ACHN (cell line): ENCODE results near the gene TNS3.

ENCODE experiments used
- DNase-seq: peaks from one replicate; pipeline ENCODE4 v3.0.0-alpha.2; 2015
- in situ Hi-C: cut with HindIII; loops from 2 replicates; pipeline ENCODE4 v1.10.0; 2017; ENCODE audit warnings: low sequenced_read_pairs, low pct_ligation_motif_present, low pct_unique_long_range_greater_than_20kb

The TNS3 gene

GRCh38 chr7:47535704-47536628 is 45.9 kb downstream of the TNS3 start:
- in situ Hi-C loops = no loop called here
- no peak for DNase-seq

- in situ Hi-C loops = no loop called here
- DNase-seq = no peak
Measured at GRCh38 chr7:47535035-47535703, 46.7 kb downstream of the TNS3 start.

GRCh38 chr7:47534322-47535034 is 47.4 kb downstream of the TNS3 start:
- no peak for DNase-seq
- in situ Hi-C loops = no loop called here

- DNase-seq = no peak
- in situ Hi-C loops = no loop called here
Measured at GRCh38 chr7:47531584-47532492, 50.1 kb downstream of the TNS3 start.

- in situ Hi-C loops = no loop called here
- DNase-seq = no peak
Measured at GRCh38 chr7:47529826-47530555, 51.9 kb downstream of the TNS3 start.

GRCh38 chr7:47529405-47529804 is 52.5 kb downstream of the TNS3 start:
- DNase-seq = no peak
- in situ Hi-C loops = no loop called here

GRCh38 chr7:47528471-47528870 is 53.4 kb downstream of the TNS3 start:
- in situ Hi-C loops = no loop called here
- DNase-seq = no peak

GRCh38 chr7:47526466-47526865 is 55.4 kb downstream of the TNS3 start:
- DNase-seq = no peak

GRCh38 chr7:47525066-47525623 is 56.8 kb downstream of the TNS3 start:
- in situ Hi-C loops = no loop called here
- DNase-seq = no peak

More at GRCh38 chr7:47526466-47526865, 55.4 kb downstream of the TNS3 start:
- in situ Hi-C loops = no loop called here

GRCh38 chr7:47523401-47523800 is 58.5 kb downstream of the TNS3 start:
- in situ Hi-C loops = no loop called here
- DNase-seq = no peak

- no peak for DNase-seq
- in situ Hi-C loops = no loop called here
Measured at GRCh38 chr7:47521816-47522561, 59.9 kb downstream of the TNS3 start.

- no peak for DNase-seq
- in situ Hi-C loops = no loop called here
Measured at GRCh38 chr7:47521011-47521795, 60.7 kb downstream of the TNS3 start.

- in situ Hi-C loops = no loop called here
- no peak for DNase-seq
Measured at GRCh38 chr7:47520406-47520805, 61.5 kb downstream of the TNS3 start.

- DNase-seq = no peak
- in situ Hi-C loops = no loop called here
Measured at GRCh38 chr7:47518827-47519226, 63.1 kb downstream of the TNS3 start.

GRCh38 chr7:47517821-47518480 is 64.0 kb downstream of the TNS3 start:
- in situ Hi-C loops = no loop called here
- DNase-seq = no peak
